Endothelial cell of umbilical vein (primary cell): Measurements from ENCODE around the gene CGB8. TPM values are rescaled to one million over a fixed set of nuclear protein-coding genes. Genes with fewer than 3 reads are reported as not detected.

Source experiments
- BruUV-seq: library from RNA; stranded (reverse); fragments of 400-500 nt; replicated peaks from 2 replicates; lab custom pipeline; 2021; lab: Mats Ljungman, UMichigan
- CTCF ChIA-PET: fragments of 300-600, 350-600 bp; sonication (Branson Sonifier 250); formaldehyde crosslinking; loops from one replicate; lab custom pipeline; 2021; ENCODE audit warnings: antibody characterized with exemption, inconsistent platforms; lab: Charles Lee
- POLR2A ChIA-PET: fragments of 300-600, 350-600 bp; sonication (Branson Sonifier 250); formaldehyde crosslinking; loops from one replicate; lab custom pipeline; 2021; ENCODE audit warnings: antibody characterized with exemption, inconsistent platforms; lab: Charles Lee
- DNase-seq: peaks from one replicate; pipeline ENCODE4 v3.0.0-alpha.2; 2011; ENCODE audit warnings: low read depth, low spot score
- FAIRE-seq: peaks from 2 replicates; lab custom pipeline; 2011; peaks lifted over from hg19 to GRCh38; lab: Jason Lieb, UNC
- H2AFZ ChIP-seq: 2 replicates; pipeline ENCODE4 v1.6.0; 2012; ENCODE audit warnings: low read depth, low read length, control low read depth, inconsistent platforms
- H3K27ac ChIP-seq: 2 replicates; pipeline ENCODE4 v1.5.1; 2011; ENCODE audit warnings: low read depth, mild to moderate bottlenecking, control low read depth, low read length, moderate library complexity; ENCODE audit not compliant: insufficient read depth
- H3K27me3 ChIP-seq, 2 experiments: 2 replicates each; pipeline versions ENCODE4 v1.6.0 to v1.6.1; 2011; ENCODE audit warnings: low read length in 2 of 2, mixed read lengths in 1 of 2; ENCODE audit not compliant: control insufficient read depth in 2 of 2, insufficient read depth in 2 of 2
- H3K36me3 ChIP-seq, 2 experiments: 2 replicates in 1 of 2; 3 replicates in 1 of 2; pipeline ENCODE4 v1.5.1; 2011; ENCODE audit warnings: low read length in 2 of 2, mild to moderate bottlenecking in 1 of 2, moderate library complexity in 1 of 2; ENCODE audit not compliant: control insufficient read depth in 2 of 2, insufficient read depth in 2 of 2; ENCODE audit errors: extremely low read depth in 1 of 2
- H3K4me1 ChIP-seq: 3 replicates; pipeline ENCODE4 v1.5.1; 2011; ENCODE audit warnings: mild to moderate bottlenecking, low read length; ENCODE audit not compliant: control insufficient read depth, insufficient read depth; ENCODE audit errors: extremely low read depth
- H3K4me2 ChIP-seq: 2 replicates; pipeline ENCODE4 v1.6.1; 2011; ENCODE audit warnings: low read length, control low read depth, mixed read lengths; ENCODE audit not compliant: insufficient read depth
- H3K4me3 ChIP-seq, 3 experiments: fragments of 200-600 bp in 1 of 3; sonication (generic), shearing (Covaris generic) in 1 of 3; replicated peaks in 1 of 3; 2 replicates each; pipeline ENCODE4 v1.5.1; 2011 to 2016; ENCODE audit warnings: control low read depth in 3 of 3, low read length in 3 of 3, mild to moderate bottlenecking in 2 of 3, inconsistent platforms in 1 of 3, low read depth in 1 of 3, moderate library complexity in 1 of 3; ENCODE audit not compliant: insufficient read depth in 1 of 3
- H3K79me2 ChIP-seq: 2 replicates; pipeline ENCODE4 v1.6.0; 2012; ENCODE audit warnings: low read length, inconsistent platforms; ENCODE audit not compliant: control insufficient read depth, insufficient read depth
- H3K9ac ChIP-seq: replicated peaks from 2 replicates; pipeline ENCODE3; 2011; ENCODE audit warnings: low read length, control low read depth; ENCODE audit not compliant: insufficient read depth; ENCODE audit errors: extremely low read depth
- H3K9me1 ChIP-seq: replicated peaks from 3 replicates; pipeline ENCODE4 v1.6.0; 2011; ENCODE audit warnings: mild to moderate bottlenecking, low read length; ENCODE audit not compliant: control insufficient read depth, insufficient read depth; ENCODE audit errors: extremely low read depth
- H3K9me3 ChIP-seq: replicated peaks from 2 replicates; pipeline ENCODE4 v1.5.1; 2012; ENCODE audit warnings: low read length, inconsistent platforms; ENCODE audit not compliant: control insufficient read depth, insufficient read depth
- H4K20me1 ChIP-seq: replicated peaks from 2 replicates; pipeline ENCODE3; 2011; ENCODE audit warnings: mild to moderate bottlenecking, low read length; ENCODE audit not compliant: control insufficient read depth, insufficient read depth; ENCODE audit errors: extremely low read depth
- EZH2 ChIP-seq: IDR thresholded peaks from 2 replicates; pipeline ENCODE4 v1.6.1; 2012; ENCODE audit warnings: borderline replicate concordance, low read depth, mild to moderate bottlenecking, moderate library complexity, low read length, inconsistent platforms; ENCODE audit not compliant: severe bottlenecking
- MYC ChIP-seq: IDR thresholded peaks from one replicate; pipeline ENCODE4 v1.6.1; 2011; ENCODE audit warnings: mild to moderate bottlenecking, low read depth, low read length
- POLR2A ChIP-seq: IDR thresholded peaks from 2 replicates; pipeline ENCODE4 v1.6.1; 2012; ENCODE audit warnings: low read depth, mild to moderate bottlenecking, control low read depth, low read length
- dilution Hi-C: fragments of 300-500 bp; cut with MboI; formaldehyde crosslinking; loops from one replicate; pipeline ENCODE4 v1.15.0; 2019; ENCODE audit warnings: low sequenced_read_pairs; ENCODE audit not compliant: extremely low pct_ligation_motif_present
- intact Hi-C: fragments of 100-400 bp; cut with micrococcal nuclease; formaldehyde crosslinking; loops from one replicate; pipeline ENCODE4 v1.10.0; 2022
- polyA plus RNA-seq, 4 experiments: library from polyadenylated mRNA; depleted of rRNA in 3 of 4; stranded (reverse) in 3 of 4; unstranded in 1 of 4; fragments of >200 nt; gene quantifications; 2 replicates each; pipeline versions ENCODE4 v1.2.1 to v1.2.3, GENCODE V29; 2011 to 2012; ENCODE audit warnings: missing spikeins in 1 of 4
- total RNA-seq: library from RNA; stranded (reverse); gene quantifications from 2 replicates; pipeline ENCODE4 v1.2.3, GENCODE V29; 2021
- TF ChIP-seq, protein P1 (sequence below), 2 donors: IDR thresholded peaks; 1 replicate in 1 of 2; 2 replicates in 1 of 2; pipeline ENCODE4 v1.5.1; 2011; ENCODE audit warnings: low read length in 2 of 2, mild to moderate bottlenecking in 2 of 2, moderate library complexity in 2 of 2, control low read depth in 1 of 2, inconsistent platforms in 1 of 2, low read depth in 1 of 2; ENCODE audit not compliant: insufficient read depth in 1 of 2; ENCODE audit errors: extremely low read depth in 1 of 2

Gene CGB8
- total and polyA plus RNA-seq, 2 donors (not counting 3 experiments of a cell fraction or from before 2014, with no cell fraction given): not detected

DNA sequence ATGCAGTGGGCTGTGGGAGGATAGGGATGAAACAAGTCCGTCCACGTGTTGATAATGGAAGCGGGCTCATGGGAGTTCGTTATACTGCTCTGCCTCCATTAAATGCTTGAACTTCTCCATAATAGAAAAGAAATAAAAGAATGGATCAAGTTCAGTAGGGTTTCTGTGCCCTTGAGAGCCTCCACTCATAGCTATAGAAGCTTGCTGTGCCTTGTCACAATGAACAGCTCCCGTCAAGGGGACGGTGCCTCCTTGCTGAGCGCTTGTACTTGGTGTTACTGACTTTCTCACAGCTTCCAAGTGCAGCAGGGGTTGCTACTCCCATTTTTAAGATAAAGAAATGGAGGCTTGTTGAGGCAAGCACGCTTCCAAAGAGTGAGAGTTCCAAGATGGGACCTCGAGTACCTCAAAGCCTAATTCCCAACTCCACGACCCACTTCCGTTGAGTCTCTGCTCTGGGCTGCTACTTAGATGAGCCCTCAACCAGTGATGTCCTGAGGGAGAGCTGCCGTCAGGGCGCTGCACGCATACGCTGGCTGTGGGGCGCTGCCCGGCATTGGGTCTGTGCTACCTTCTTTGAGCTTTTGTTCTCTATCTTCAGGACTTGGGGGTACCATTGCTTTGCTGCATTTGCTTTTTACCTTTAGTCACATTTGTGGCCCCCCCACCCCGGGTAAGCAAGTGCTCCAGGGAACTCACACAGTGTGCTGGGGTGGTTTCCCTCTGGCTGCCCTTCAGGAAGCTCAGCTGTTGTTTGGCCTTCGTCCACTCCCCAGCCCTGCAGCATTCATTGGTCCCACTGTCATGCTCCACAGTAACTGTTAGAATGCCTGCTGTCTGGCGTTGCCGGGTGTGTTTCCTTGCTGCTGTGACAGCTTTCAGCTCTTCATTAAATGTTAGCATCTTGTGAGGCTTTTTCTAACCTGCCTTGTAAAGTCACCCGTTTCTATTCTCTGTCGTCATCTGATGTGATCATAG is 45.9 kb upstream of the CGB8 start:
- Histone ChIP-seq H3K4me1 (no peaks in the 10 kb centered on the region), H3K27me3 (no peaks in the 10 kb centered on the region), H2AFZ (no peak overlapping the region), H3K9ac (no peak overlapping the region), H3K4me3 (no peak overlapping the region), H3K36me3 (peaks cover 35 to 50% of the 10 kb centered on the region in 2 experiments), H3K4me2 (no peak overlapping the region), H3K27ac (no peak overlapping the region), H3K9me1 (no peaks in the 10 kb centered on the region), H3K79me2 (peaks cover 48% of the 10 kb centered on the region), H3K9me3 (no peaks in the 10 kb centered on the region), H4K20me1 (peaks cover 3% of the 10 kb centered on the region)
- intact Hi-C loops: no loop called here
- ChIA-PET POLR2A (interaction anchor here (0.6 kb wide), 1 partner anchor 51 kb away, joined by 4 read pairs; no protein-coding TSS in a partner anchor), CTCF (interaction anchor here (0.6 to 6.9 kb wide), 7 partner anchors 11 to 114 kb away, joined by 3 to 164 read pairs (median 3); partner anchors contain the start of genes GYS1 and RUVBL2)
- no TSS peak for BruUV-seq
- TF ChIP-seq MYC (no peak), EZH2 (no peak), POLR2A (no peak)
- TF ChIP-seq, protein P1, sequence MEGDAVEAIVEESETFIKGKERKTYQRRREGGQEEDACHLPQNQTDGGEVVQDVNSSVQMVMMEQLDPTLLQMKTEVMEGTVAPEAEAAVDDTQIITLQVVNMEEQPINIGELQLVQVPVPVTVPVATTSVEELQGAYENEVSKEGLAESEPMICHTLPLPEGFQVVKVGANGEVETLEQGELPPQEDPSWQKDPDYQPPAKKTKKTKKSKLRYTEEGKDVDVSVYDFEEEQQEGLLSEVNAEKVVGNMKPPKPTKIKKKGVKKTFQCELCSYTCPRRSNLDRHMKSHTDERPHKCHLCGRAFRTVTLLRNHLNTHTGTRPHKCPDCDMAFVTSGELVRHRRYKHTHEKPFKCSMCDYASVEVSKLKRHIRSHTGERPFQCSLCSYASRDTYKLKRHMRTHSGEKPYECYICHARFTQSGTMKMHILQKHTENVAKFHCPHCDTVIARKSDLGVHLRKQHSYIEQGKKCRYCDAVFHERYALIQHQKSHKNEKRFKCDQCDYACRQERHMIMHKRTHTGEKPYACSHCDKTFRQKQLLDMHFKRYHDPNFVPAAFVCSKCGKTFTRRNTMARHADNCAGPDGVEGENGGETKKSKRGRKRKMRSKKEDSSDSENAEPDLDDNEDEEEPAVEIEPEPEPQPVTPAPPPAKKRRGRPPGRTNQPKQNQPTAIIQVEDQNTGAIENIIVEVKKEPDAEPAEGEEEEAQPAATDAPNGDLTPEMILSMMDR (IDR thresholded peaks at IDR 0.05; ENCODE audit: extremely low read depth in 1 of 2, insufficient read depth in 1 of 2, low read depth in 1 of 2, low read length in 2 of 2): no peak
- DNase-seq (no peak), FAIRE-seq (no peak)
- dilution Hi-C loops: no loop called here
